Measurements from ENCODE around the gene AFDN.
"Not testable (repeated sequence)": the region's sequence is repeated elsewhere in the genome, so short reads cannot be mapped to it uniquely, and the experiment has no call there.

The AFDN gene

GRCh38 chr6:167981916-167982462, 155.3 kb downstream of the AFDN start:
- DNase-seq (ENCODE audit: low read depth): no peak

GRCh38 chr6:167984144-167984719, 157.5 kb downstream of the AFDN start:
- no peak for DNase-seq (ENCODE audit: low read depth)

- no peak for DNase-seq (ENCODE audit: low read depth)
These were observed 158.3 kb downstream of the AFDN start for GRCh38 chr6:167984876-167985604.

- no peak for DNase-seq (ENCODE audit: low read depth)
These were observed 159.3 kb downstream of the AFDN start for GRCh38 chr6:167985911-167986595.

GRCh38 chr6:167987396-167988153, 160.9 kb downstream of the AFDN start:
- DNase-seq (ENCODE audit: low read depth): no peak

GRCh38 chr6:167988154-167988495, 161.4 kb downstream of the AFDN start:
- no peak for DNase-seq (ENCODE audit: low read depth)

- no peak for DNase-seq (ENCODE audit: low read depth)
These were observed 162.5 kb downstream of the AFDN start for GRCh38 chr6:167988945-167989841.

- DNase-seq (ENCODE audit: low read depth): no peak
These were observed 163.6 kb downstream of the AFDN start for GRCh38 chr6:167990016-167990945.

GRCh38 chr6:167993169-167993568, 166.5 kb downstream of the AFDN start:
- no peak for DNase-seq (ENCODE audit: low read depth)

- no peak for DNase-seq (ENCODE audit: low read depth)
These were observed 167.1 kb downstream of the AFDN start for GRCh38 chr6:167993831-167994230.

GRCh38 chr6:167995302-167995701, 168.6 kb downstream of the AFDN start:
- no peak for DNase-seq (ENCODE audit: low read depth)

- no peak for DNase-seq (ENCODE audit: low read depth)
These were observed 169.0 kb downstream of the AFDN start for GRCh38 chr6:167995731-167996151.

- no peak for DNase-seq (ENCODE audit: low read depth)
These were observed 169.9 kb downstream of the AFDN start for GRCh38 chr6:167996424-167997199.

- DNase-seq (ENCODE audit: low read depth): no peak
These were observed 170.9 kb downstream of the AFDN start, which contains the start of gene KIF25 for GRCh38 chr6:167997642-167998041. Gene KIF25, plus strand, starts transcription at chr6:167997671. Its CDS starts 31,915 bp downstream, at chr6:168029586.

- no peak for DNase-seq (ENCODE audit: low read depth)
These were observed 171.5 kb downstream of the AFDN start for GRCh38 chr6:167998215-167998614.

GRCh38 chr6:168000198-168001028, 173.7 kb downstream of the AFDN start:
- DNase-seq (ENCODE audit: low read depth): no peak

- DNase-seq (ENCODE audit: low read depth): no peak
These were observed 174.3 kb downstream of the AFDN start for GRCh38 chr6:168001029-168001332.

- DNase-seq (ENCODE audit: low read depth): not testable (repeated sequence)
These were observed 174.8 kb downstream of the AFDN start for GRCh38 chr6:168001514-168001913.

GRCh38 chr6:168002804-168003203, 176.1 kb downstream of the AFDN start:
- DNase-seq (ENCODE audit: low read depth): no peak
